ENCODE measurements around the gene MGME1.

The MGME1 gene

GRCh38 chr20:17968366-17969277 is at the start of gene MGME1, which contains the start of gene SNX5:
TSS of gene MGME1 (plus strand) at chr20:17969018. CDS start at chr20:17969860, 842 bp downstream.
TSS of gene SNX5 (minus strand) at chr20:17968794. CDS start at chr20:17968425, 369 bp downstream.
- DNase-seq = peak; percentile 98

GRCh38 chr20:17919149-17919548 is 49.7 kb upstream of the MGME1 start:
- DNase-seq = no peak

GRCh38 chr20:17921774-17922173 is 47.0 kb upstream of the MGME1 start:
- DNase-seq = no peak

- no peak for DNase-seq
Observed at GRCh38 chr20:17925141-17925939, 43.5 kb upstream of the MGME1 start.

- no peak for DNase-seq
Observed at GRCh38 chr20:17925940-17926300, 42.9 kb upstream of the MGME1 start.

GRCh38 chr20:17928211-17928611 is 40.6 kb upstream of the MGME1 start:
- DNase-seq = no peak

- no peak for DNase-seq
Observed at GRCh38 chr20:17928633-17929311, 40.0 kb upstream of the MGME1 start.

GRCh38 chr20:17931513-17931912 is 37.3 kb upstream of the MGME1 start:
- DNase-seq = no peak

GRCh38 chr20:17932396-17932795 is 36.4 kb upstream of the MGME1 start:
- no peak for DNase-seq

GRCh38 chr20:17933121-17933520 is 35.7 kb upstream of the MGME1 start:
- no peak for DNase-seq

- DNase-seq = no peak
Observed at GRCh38 chr20:17933711-17934110, 35.1 kb upstream of the MGME1 start.

GRCh38 chr20:17934141-17934862 is 34.5 kb upstream of the MGME1 start:
- DNase-seq = no peak

- DNase-seq = no peak
Observed at GRCh38 chr20:17935186-17935585, 33.6 kb upstream of the MGME1 start.

- DNase-seq = no peak
Observed at GRCh38 chr20:17935761-17936160, 33.1 kb upstream of the MGME1 start.

GRCh38 chr20:17936286-17936760 is 32.5 kb upstream of the MGME1 start:
- DNase-seq = no peak

- DNase-seq = no peak
Observed at GRCh38 chr20:17936761-17937732, 31.8 kb upstream of the MGME1 start.

- DNase-seq = peak; percentile 46
Observed at GRCh38 chr20:17938871-17939619, 29.8 kb upstream of the MGME1 start.

GRCh38 chr20:17939622-17940223 is 29.1 kb upstream of the MGME1 start:
- DNase-seq = no peak

GRCh38 chr20:17940224-17940971 is 28.4 kb upstream of the MGME1 start:
- no peak for DNase-seq
